Stimulated activated naive CD4-positive, alpha-beta T cell (primary cell): Measurements from ENCODE around the gene PLPP7.

ENCODE experiments used
- DNase-seq, 6 experiments: peaks; one replicate each; lab custom pipeline; 2025; lab: John Stamatoyannopoulos, UW

Gene PLPP7

DNA sequence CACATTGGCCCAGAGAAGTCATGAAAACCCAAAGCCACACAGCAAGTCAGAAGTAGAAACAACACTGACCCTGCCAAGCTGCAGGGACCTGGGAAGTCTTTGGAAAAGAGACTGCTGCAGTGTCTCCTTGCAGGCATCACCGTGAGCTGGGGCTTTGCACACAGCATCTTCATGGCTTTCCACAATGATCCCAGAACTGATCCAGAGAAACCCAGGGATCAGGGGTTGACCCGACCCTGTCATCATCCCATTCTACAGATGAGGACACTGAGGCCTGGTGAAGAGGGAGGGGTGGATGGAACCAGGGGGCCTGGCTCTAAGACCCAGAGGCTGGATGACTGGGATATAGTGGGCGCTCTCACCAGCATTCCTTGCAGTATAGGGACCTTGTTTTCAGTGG, 8.9 kb upstream of the PLPP7 start:
- DNase-seq = no peak

DNA sequence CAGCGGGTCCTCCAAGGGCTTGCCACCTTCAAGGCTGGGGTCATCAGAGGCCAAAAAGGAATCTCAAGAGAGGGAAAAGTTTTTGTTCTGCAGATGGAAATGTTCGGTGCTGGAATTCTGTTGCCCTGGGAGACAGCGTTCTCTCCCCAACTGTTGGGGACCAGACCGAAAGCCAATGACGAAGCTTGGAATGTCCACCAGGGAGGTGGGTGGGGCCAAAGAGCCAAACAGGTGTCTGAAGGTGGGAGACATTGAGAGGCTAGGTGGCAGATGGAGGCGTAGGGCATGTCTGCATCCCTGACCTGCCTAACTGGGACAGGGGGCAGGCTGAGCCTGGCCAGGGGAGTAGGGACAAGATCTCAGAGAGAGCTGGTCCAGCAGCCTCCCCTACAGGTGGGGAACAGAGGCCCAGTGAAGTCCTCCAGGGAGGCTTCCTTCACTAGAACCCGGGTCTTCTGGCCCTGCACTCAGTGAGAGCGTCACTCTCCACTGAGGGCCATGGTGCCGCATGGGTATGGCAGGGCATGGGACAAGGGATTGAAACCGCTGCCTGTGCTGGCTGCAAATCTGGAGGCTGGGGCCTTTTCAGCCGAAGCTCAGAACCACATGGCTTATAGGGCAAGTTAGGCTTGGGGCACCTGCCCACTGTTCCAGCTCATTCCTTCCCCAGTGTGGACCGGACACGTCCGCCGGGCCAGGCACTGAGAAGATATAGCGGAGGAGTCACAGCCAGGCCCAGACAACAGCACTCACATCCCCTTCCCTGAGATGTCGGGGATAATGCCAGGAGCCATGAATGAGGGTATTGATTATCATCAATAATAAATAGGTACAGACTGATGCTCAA, 8.2 kb upstream of the PLPP7 start:
- DNase-seq = no peak

- peak in 1 of 6 experiments; percentile 21 for DNase-seq
Observed at GRCh38 chr9:131282175-131282574, 7.3 kb upstream of the PLPP7 start.

- DNase-seq = peak in 1 of 6 experiments; percentile 10
Observed at GRCh38 chr9:131282688-131283422, 6.7 kb upstream of the PLPP7 start.

- no peak for DNase-seq
Observed at GRCh38 chr9:131284856-131285255, 4.7 kb upstream of the PLPP7 start.

DNA sequence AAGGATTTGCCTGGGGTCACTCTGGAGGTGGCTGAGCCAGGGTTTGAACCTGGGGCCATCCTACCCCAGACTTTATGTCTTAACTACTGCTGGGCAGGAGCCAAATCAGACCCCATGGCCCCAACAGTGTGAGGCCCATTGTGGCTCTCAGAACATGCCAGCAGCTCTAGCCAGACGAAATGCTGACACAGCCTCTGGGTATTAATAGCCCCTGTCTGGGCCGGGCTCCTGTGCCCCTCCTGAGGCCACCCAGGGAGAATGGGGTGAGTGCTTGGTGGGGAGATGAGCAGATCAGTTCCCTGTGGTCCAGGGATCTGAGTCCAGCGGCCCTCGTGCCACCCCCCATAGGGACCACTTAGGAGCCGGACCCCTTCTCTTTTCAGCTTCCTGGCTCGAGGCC, 2.2 kb upstream of the PLPP7 start:
- DNase-seq = no peak

DNA sequence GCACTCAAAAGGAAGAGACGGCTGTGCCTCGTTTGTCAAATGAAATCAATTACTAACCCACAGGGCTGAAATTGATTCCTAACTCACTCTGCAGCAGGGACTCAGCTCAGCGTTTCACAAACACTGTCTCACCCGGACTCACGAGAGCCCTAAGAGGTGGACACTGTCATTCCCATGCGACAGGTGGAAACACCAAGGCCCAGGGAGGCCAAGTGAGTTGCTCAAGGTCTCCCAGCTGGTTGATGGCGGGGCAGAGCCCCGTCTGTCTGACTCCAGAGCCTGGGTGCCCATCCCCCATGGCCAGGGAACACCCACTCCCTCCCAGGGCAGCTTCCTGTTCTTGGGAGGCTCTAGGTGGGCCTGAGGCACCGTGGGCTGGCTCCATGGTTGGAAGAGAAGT, 1.3 kb upstream of the PLPP7 start:
- DNase-seq = no peak

DNA sequence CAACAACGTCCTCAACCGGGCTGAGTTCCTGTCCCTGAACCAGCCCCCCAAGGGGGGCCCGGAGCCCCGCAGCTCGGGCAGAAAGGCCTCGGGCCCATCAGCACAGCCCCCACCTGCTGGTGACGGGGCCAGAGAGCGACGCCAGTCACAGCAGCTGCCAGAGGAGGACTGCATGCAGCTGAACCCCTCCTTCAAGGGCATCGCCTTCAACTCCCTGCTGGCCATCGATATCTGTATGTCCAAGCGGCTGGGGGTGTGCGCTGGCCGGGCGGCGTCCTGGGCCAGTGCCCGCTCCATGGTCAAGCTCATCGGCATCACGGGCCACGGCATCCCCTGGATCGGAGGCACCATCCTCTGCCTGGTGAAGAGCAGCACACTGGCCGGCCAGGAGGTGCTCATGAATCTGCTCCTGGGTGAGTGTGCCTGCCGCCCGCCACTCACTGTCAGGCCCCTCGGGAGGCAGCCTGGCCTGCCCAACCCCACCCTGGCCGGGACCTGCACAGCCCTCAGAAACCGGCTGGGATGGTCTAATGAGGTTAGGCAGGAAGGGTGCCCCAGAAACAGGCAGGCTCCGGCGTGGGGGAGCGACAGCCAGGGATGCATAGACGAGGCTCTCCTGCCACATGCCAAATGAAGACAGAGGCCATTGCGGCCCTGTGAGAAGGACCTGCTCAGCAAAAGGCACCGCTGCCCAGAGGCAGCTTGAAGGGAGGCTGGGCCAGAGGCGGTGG, 678 bp downstream of the PLPP7 start:
- no peak for DNase-seq

DNA sequence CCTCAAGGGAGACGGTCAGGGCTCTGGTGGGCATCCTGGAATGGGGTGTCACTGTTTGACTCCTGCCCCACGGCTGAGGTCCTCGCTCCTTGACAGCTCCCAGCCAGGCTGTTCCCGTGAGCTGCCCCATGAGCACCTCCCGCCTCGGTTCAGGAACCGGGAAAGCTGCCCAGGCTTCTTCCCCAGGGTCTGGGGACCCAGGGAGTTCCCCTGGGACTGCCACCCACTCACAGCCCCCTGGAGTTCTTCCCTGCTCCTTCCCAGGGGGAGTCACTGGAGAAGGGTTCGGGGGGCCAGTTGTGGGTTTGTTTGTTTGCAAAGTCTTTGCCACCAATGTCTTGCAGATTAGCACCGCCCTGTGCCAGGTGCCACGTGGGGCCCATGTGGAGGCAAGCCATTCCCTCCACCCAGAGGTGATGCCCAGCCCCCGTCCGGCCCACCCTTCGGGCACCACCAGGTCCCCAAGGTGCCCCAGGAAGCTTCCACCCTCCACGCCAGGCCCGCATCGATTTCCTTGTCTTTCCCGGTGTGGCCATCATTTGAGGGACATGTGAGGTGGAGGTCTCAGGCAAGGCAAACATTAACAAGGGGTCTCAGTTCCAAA, 1.3 kb downstream of the PLPP7 start:
- no peak for DNase-seq

DNA sequence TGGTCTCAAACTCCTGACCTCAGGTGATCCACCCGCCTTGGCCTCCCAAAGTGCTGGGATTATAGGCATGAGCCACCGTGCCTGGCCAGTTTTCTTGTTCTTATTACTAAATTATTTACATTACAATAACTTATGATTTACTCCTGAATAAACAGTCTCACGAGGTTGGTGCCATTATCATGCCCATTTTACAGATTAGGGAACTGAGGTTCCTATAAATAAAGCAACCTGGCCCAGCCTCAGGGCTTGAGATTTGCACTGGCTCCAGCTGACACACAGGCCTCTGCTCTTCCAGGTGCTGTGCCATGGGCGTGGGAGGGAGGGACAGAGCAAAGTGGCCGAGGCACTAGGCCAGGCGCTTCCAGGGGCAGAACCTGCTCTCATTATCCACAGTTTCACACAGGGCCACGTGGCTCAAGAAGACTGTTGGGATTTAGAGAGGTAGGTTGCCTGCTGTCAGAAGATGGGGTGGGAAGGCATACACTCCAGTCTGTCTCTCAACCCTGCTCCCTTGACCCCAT, 2.3 kb downstream of the PLPP7 start:
- DNase-seq = no peak

DNA sequence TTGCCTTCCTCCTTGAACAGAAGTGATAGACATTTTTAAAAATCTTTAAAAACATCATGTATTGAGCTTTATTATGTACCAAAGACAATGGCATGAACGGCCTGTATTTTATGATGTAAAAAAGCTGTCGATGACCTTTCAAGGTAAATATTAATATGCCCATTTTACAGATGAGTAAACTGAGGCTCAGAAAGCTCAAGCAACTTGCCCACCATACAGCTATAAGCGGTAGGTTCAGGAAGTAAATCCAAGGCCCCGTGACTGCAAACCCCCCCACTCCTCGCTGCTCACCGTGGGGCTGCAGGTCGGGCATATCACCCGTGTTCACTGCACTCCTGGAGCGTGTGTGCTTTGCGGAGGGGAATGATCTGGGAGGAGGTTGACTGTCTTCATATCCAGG, 3.4 kb downstream of the PLPP7 start:
- DNase-seq = no peak

GRCh38 chr9:131296460-131296859, 6.9 kb downstream of the PLPP7 start:
- DNase-seq = no peak

GRCh38 chr9:131296906-131297500, 7.5 kb downstream of the PLPP7 start:
- no peak for DNase-seq

GRCh38 chr9:131297903-131298302, 8.4 kb downstream of the PLPP7 start:
- DNase-seq = no peak

GRCh38 chr9:131298341-131298740, 8.8 kb downstream of the PLPP7 start:
- no peak for DNase-seq

- no peak for DNase-seq
Observed at GRCh38 chr9:131298816-131299215, 9.3 kb downstream of the PLPP7 start.

DNA sequence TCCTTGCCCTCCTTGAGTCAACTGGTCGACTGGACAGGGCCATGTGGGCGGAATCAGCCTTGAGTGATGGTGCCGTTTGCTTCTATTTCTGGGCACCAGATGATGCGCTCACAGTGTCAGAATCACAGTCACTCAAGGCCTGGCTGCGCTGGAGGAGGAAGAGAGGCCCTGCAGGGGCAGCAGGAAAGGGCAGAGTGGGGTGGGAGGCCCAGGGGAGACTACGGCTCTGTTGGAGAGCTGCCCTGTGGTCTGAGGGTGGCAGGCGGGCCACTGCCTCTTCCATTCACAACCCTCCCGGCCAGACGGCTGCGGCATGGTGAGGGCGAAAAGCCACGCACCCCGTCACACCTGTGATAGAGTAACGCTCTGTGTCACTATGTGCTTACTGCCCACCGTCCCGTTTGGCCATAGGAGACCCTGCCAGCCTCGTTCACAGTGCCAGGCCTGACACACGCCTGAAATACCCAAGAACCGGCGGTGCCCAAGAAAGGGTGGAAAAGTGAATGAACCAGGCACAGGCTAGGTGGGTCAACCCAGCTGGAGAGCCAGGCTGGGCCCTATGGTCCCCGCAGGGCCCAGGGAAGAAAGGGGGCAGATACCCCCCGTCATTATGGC, 9.9 kb downstream of the PLPP7 start:
- DNase-seq = no peak

DNA sequence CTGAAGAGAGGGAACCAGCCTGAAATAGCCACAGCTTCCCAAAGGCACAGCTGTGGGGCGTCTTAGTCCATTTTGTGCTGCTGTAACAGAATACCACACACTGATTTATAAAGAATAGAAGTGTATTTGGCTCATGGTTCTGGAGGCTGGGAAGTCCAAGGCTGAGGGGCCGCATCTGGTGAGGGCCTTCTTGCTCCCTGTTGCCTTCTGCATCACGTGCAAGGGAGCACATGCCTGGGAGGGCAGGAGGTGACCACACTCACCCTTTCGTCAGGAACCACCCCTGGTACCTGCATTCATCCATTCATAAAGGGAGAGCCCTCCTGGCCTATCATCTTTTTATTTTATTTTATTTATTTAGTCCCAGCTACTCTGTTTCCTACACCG, 10.4 kb downstream of the PLPP7 start:
- no peak for DNase-seq

GRCh38 chr9:131300444-131300843, 10.9 kb downstream of the PLPP7 start:
- DNase-seq = no peak

GRCh38 chr9:131302244-131303075, 12.9 kb downstream of the PLPP7 start:
- no peak for DNase-seq
